Stimulated activated CD4-positive, alpha-beta T cell treated with anti-CD3 and anti-CD28 coated beads, Interleukin-2, amount 100 ng/mL, for 48 hours (primary cell): ENCODE measurements around the gene L3MBTL1.
"Not testable (repeated sequence)": the region's sequence is repeated elsewhere in the genome, so short reads cannot be mapped to it uniquely, and the experiment has no call there.

Experiments used
- DNase-seq, 2 donors: peaks; one replicate each; pipeline ENCODE4 v3.0.0-alpha.2; 2020

L3MBTL1 gene

GRCh38 chr20:43507150-43508080, at the start of gene L3MBTL1:
L3MBTL1 (plus strand) TSS chr20:43507697; CDS start chr20:43513504, 5,807 bp downstream.
- peak in 1 of 2 donors; percentile 9 for DNase-seq

- no peak for DNase-seq
Measured at GRCh38 chr20:43458422-43458924, 49.0 kb upstream of the L3MBTL1 start.

GRCh38 chr20:43459022-43459942, 48.2 kb upstream of the L3MBTL1 start:
- no peak for DNase-seq

- no peak for DNase-seq
Measured at GRCh38 chr20:43460172-43460829, 47.2 kb upstream of the L3MBTL1 start.

GRCh38 chr20:43460830-43461200, 46.7 kb upstream of the L3MBTL1 start:
- DNase-seq: no peak

- no peak for DNase-seq
Measured at GRCh38 chr20:43461894-43462659, 45.4 kb upstream of the L3MBTL1 start.

- no peak for DNase-seq
Measured at GRCh38 chr20:43462660-43463526, 44.6 kb upstream of the L3MBTL1 start.

GRCh38 chr20:43463527-43464218, 43.8 kb upstream of the L3MBTL1 start:
- DNase-seq: no peak

GRCh38 chr20:43464219-43464790, 43.2 kb upstream of the L3MBTL1 start:
- DNase-seq: no peak

- no peak for DNase-seq
Measured at GRCh38 chr20:43465625-43465943, 41.9 kb upstream of the L3MBTL1 start.

- no peak for DNase-seq
Measured at GRCh38 chr20:43467589-43467988, 39.9 kb upstream of the L3MBTL1 start.

- no peak for DNase-seq
Measured at GRCh38 chr20:43472671-43473380, 34.7 kb upstream of the L3MBTL1 start.

GRCh38 chr20:43473381-43473704, 34.2 kb upstream of the L3MBTL1 start:
- DNase-seq: no peak

- no peak for DNase-seq
Measured at GRCh38 chr20:43477193-43477592, 30.3 kb upstream of the L3MBTL1 start.

GRCh38 chr20:43477619-43478018, 29.9 kb upstream of the L3MBTL1 start:
- DNase-seq: no peak

GRCh38 chr20:43490038-43490437, 17.5 kb upstream of the L3MBTL1 start:
- DNase-seq: no peak

- DNase-seq: no peak
Measured at GRCh38 chr20:43492101-43492500, 15.4 kb upstream of the L3MBTL1 start.

GRCh38 chr20:43495388-43495787, 12.1 kb upstream of the L3MBTL1 start:
- no peak for DNase-seq

- not testable (repeated sequence) for DNase-seq
Measured at GRCh38 chr20:43502021-43502420, 5.5 kb upstream of the L3MBTL1 start.

GRCh38 chr20:43506238-43506637, 1.3 kb upstream of the L3MBTL1 start:
- DNase-seq: no peak
